AML-193 (cell line): ENCODE measurements around the gene DLGAP1.

Experiments used
- DNase-seq, 2 experiments: peaks; one replicate each; lab custom pipeline; 2025; lab: John Stamatoyannopoulos, UW

DLGAP1 gene

GRCh38 chr18:3898861-3899613 is 556.1 kb downstream of the DLGAP1 start:
- no peak for DNase-seq

- DNase-seq, result no peak
Measured at GRCh38 chr18:3892152-3892551, 563.0 kb downstream of the DLGAP1 start.

GRCh38 chr18:3891245-3891644 is 563.9 kb downstream of the DLGAP1 start:
- DNase-seq, result no peak

- DNase-seq, result no peak
Measured at GRCh38 chr18:3889803-3890202, 565.3 kb downstream of the DLGAP1 start.

DNA sequence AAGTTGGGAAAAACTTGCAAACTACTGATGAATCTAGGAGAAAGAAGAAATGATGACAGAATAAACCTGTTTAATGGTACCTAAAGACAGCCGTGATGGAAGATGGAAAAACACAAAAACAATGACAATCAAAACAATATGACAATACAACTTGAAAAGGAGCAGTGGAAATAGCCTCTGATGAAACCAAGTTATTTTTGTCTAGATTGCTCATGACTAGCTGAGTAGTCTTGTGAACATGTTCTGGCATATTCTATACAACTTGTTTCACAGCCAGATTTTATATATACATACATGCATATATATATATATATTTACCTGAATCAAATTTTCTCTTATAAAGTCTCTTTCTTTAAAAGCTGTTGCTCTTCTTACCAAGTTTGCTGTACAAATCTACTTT is 566.0 kb downstream of the DLGAP1 start:
- DNase-seq, result no peak

- no peak for DNase-seq
Measured at GRCh38 chr18:3886575-3887322, 568.4 kb downstream of the DLGAP1 start.

DNA sequence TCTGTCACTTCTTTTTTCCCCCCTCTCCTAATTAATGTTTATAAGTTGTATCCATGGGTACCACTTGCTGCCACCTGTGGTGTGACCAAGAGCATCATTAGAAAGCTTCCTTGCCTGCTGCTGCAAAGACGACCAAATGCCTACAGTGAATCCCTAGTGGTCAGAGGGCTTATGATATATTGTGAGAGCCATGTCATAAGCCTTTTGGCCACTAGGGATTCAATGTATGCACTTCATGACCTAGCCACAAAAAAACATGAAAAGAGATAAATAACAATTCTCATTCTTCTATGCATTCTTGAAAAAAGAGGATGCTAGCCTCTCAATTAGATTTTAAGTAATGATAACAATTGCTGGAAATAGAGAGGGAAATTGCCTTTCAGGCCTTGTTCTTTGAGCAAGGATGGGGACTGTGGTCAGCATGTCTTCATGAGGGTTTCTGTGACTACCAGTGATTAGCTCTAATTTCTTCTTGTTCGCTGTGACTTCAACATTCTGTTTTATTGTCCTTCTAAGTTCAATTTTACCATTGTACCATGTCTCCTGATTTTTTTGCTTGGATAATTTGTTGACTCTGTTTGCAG is 569.8 kb downstream of the DLGAP1 start:
- peak; percentile 13 to 49 for DNase-seq

GRCh38 chr18:3879836-3880120 is 575.3 kb downstream of the DLGAP1 start:
- DNase-seq, result no peak

DNA sequence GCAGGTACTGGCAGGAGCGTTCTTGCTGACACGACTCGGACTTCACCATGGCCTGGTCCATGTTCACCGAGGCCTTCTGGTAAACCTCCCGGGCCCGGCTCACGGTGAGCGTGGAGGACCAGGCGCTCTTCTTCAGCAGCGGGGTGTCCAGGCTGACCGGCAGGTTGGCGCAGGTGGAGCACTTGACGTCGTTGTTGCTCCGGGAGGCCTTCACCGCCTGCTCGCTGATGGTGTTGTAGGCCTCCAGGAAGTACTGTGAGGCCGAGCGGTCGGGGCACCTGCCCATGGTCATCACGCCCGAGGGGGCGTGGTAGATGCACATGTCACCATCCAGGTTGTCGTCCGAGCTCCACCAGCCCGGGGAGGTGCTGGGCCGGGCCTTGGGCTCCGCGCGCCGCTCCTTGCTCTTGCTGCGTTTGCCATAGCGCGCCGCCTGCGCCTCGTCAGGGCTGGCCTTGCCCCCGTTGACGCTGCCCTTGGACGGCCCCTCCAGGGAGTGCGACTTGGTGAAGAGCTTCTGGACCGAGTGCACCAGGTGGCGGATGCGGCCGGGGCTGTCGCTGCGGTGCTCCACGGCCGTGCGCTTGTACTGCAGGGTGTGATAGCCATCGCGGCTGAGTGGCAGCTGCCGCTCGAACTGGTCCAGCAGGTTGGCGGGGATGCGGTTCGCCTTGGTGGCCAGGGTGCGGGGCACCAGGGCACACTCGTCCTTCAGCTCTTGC is 575.8 kb downstream of the DLGAP1 start:
- DNase-seq, result no peak

DNA sequence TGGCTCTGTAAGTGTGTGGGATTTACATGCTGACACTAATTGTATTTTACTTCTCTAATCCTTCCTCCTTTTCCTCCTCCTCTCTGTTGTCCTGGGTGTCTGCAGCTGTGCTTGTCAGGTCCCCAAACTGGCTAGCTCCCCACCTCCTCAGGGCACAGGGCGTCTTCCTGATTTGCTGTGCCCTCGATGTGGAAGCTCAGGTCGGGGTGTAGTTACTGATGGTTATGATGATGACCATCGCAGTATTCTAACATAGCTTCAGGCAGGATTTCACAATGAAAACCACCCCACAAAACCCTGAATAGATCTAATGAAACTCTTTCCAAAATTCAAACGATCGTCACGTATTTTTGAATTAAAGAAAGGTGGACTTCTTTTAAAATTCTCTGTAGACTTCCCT is 576.7 kb downstream of the DLGAP1 start:
- peak; percentile 83 to 84 for DNase-seq

DNA sequence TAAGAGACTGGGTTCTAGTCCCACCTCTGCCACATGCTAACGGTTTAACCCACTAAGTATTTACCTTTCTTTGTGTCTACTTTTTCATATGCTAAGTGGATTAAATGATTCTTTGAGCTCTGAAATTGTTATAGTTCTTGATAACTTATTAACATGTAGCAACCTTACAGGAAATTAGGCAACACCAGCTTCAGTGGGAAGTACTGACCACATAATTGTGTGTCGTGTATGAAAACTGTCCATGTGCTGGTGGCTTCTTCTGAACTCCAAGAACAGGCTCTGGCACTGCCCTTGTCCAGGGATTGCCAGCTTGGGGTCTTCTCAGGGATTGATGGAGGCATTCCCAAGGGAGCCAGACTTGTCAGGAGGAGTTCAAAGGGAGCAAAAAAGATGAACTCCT is 577.4 kb downstream of the DLGAP1 start:
- peak; percentile 82 to 83 for DNase-seq

- DNase-seq, result peak; percentile 14 to 30
Measured at GRCh38 chr18:3875961-3876360, 579.1 kb downstream of the DLGAP1 start.

DNA sequence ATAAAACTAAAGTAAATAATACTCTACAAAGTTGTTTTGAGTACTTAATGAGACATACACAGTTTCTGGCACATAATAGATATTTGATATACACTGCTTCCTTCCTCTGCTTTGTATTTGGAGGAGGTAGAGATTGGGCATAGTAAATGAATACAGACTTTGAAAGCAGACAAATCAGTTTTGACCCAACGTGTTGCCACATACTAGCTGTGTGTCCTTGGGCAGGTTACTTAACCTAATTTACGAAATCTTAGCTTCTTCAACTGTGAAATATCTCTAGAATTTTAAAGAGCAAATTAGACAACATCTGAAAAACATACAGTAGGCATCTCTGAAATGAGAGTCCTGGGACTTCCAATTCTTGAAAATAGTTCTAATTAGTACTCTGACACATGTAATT is 579.7 kb downstream of the DLGAP1 start:
- peak; percentile 49 to 72 for DNase-seq

GRCh38 chr18:3874581-3874980 is 580.5 kb downstream of the DLGAP1 start:
- no peak for DNase-seq

DNA sequence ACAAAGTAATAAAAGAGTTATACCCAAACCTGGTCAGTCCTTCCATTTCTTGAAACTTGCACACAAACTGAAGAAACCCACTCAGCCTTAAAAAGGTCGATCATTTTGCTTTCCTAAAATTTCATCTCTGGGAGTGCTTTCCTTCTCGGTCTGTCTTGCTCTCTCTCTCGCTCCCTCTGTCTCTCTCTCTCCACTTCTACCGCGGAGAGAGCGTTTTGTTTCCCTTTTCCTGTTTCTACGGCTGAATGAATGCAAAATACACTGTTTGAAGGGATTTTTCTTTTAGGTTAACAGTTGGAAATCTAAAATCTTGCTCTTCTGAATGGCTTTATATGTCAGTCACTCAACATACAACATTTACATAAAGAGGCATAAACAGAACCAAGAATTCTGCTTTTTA is 581.0 kb downstream of the DLGAP1 start:
- no peak for DNase-seq

- no peak for DNase-seq
Measured at GRCh38 chr18:3873698-3874097, 581.4 kb downstream of the DLGAP1 start.

DNA sequence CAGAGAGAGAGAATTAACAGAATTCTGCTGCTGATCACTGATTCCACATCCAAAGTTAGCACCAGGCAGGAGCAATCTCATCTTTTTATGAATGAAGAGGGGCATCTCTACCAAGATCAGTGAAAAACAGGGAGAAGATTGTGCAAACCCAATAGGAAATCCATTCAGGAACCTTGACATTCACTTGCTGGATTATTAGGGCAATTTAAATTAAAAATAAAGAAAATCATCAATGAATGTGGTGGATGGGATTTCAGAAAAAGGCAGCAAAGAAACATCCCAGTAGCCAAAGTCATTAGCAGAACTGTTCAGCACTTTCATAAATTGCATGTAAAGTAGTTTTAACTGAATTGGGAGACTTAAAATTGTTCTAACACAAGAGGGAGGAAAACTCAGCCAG is 581.9 kb downstream of the DLGAP1 start:
- no peak for DNase-seq

GRCh38 chr18:3872641-3873040 is 582.5 kb downstream of the DLGAP1 start:
- DNase-seq, result no peak

DNA sequence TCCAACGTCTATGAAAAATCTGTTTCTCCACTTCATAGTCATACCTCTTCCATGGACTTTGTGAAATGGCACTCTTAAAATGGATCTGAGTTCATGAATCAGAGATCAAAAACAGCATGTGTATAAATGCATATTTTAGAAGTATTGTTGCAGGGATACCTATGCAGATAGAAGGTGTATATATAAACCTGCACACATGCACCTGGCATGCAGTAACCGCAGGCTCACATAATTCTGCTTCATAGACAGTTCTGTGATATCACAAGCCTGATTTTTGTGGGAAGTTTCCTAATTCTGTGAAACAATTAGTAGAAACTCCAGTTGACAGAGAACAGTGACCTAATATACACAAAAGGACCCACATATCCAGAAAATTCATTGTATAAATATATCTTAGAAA is 583.4 kb downstream of the DLGAP1 start:
- DNase-seq, result no peak

DNA sequence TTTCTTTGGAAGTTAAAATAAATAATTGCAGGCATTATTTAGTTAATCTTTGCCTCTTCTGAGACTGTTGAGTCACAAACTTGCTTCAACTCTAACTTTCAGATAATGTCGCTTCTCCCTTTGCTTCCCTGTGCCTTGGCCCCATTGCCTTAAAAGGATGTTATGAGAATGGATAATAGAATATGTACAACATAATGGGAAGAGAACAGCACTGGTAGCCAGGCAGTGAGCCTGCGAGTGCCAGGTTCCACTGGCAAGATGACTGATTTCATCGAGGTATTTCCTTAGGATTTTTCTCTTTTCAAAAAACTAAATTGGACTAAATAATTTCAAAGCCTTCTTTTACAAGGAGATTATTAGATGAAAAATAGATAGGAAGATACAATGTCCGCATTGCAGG is 584.2 kb downstream of the DLGAP1 start:
- DNase-seq, result no peak

DNA sequence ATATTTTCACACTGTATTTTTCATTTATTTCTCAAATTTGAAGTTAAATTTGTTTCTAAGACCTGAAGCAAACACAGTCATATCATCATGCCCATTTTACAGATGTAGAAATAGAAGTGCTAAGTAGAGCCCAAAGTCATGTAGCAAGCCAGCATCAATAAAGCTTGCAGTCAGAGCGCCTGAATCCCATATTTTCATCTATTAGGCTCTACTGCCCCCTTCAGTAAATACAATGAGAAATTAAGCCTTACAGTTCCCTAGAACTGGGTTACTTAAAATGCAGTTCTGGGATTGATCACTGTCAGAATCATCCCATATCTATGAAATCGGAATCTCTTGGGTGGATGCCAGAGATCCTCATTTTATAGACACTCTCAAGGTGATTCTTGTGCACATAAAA is 585.3 kb downstream of the DLGAP1 start:
- peak; percentile 54 to 56 for DNase-seq

- DNase-seq, result no peak
Measured at GRCh38 chr18:3867864-3868311, 587.2 kb downstream of the DLGAP1 start.

- no peak for DNase-seq
Measured at GRCh38 chr18:3867236-3867635, 587.9 kb downstream of the DLGAP1 start.
